ENCODE results near the gene GRID1. TPM values are rescaled to one million over a fixed set of nuclear protein-coding genes. Genes with fewer than 3 reads are reported as not detected.

GRID1 gene
- total RNA-seq, 1 experiment from 2014 or later, result 0.37 TPM

- no peak overlapping the region for H3K4me3 Mint-ChIP-seq
- H3K4me1 Mint-ChIP-seq, result no peaks in the 10 kb centered on the region; the same call in 1 of the 2 replicates
- no peak overlapping the region for H3K27ac Mint-ChIP-seq
- no peak for TF ChIP-seq USF2 (CRISPR knock-in tag; IDR thresholded peaks at IDR 0.05)
- no peaks in the 10 kb centered on the region for H3K36me3 Mint-ChIP-seq
- CTCF ChIA-PET, result interaction anchor here (0.7 to 4.5 kb wide), 6 partner anchors 9 to 88 kb away, joined by 3 to 98 read pairs (median 6); partner anchors contain the start of gene GRID1
- H3K27me3 Mint-ChIP-seq (ENCODE audit: low read depth), result no peaks in the 10 kb centered on the region
- POLR2A ChIA-PET, result no interaction called here
- no peaks in the 10 kb centered on the region for H3K9me3 Mint-ChIP-seq
- DNase-seq (ENCODE audit: low spot score), result no peak
- ATAC-seq, result no peak
Observed at GRCh38 chr10:86350897-86351296, 15.7 kb downstream of the GRID1 start.

GRCh38 chr10:86349940-86350630 is 16.5 kb downstream of the GRID1 start:
- ChIA-PET POLR2A (no interaction called here), CTCF (interaction anchor here (0.5 to 4.5 kb wide), 42 partner anchors 8 to 918 kb away, joined by 3 to 98 read pairs (median 5); partner anchors contain the start of gene GRID1)
- ATAC-seq (no peak), DNase-seq (ENCODE audit: low spot score) (no peak)
- H3K27me3 Mint-ChIP-seq (ENCODE audit: low read depth), result no peaks in the 10 kb centered on the region
- no peak for TF ChIP-seq CTCF (IDR thresholded peaks at IDR 0.05)
- H3K4me1 Mint-ChIP-seq, result no peaks in the 10 kb centered on the region; the same call in 1 of the 2 replicates
- no peak overlapping the region for H3K27ac Mint-ChIP-seq
- H3K36me3 Mint-ChIP-seq, result no peaks in the 10 kb centered on the region
- H3K9me3 Mint-ChIP-seq, result no peaks in the 10 kb centered on the region
- H3K4me3 Mint-ChIP-seq, result no peak overlapping the region

- Mint-ChIP-seq H3K27ac (no peak overlapping the region), H3K4me3 (no peak overlapping the region), H3K9me3 (no peaks in the 10 kb centered on the region), H3K27me3 (ENCODE audit: low read depth) (no peaks in the 10 kb centered on the region), H3K36me3 (no peaks in the 10 kb centered on the region), H3K4me1 (no peaks in the 10 kb centered on the region; the same call in 1 of the 2 replicates)
- peak; percentile 73 for DNase-seq (ENCODE audit: low spot score)
- peak; percentile 96 for ATAC-seq
- ChIA-PET CTCF (interaction anchor here (0.5 to 4.5 kb wide), 49 partner anchors 9 to 918 kb away, joined by 3 to 98 read pairs (median 5); partner anchors contain the start of gene GRID1), POLR2A (no interaction called here)
- TF ChIP-seq ZNF423 (CRISPR knock-in tag; IDR thresholded peaks at IDR 0.05), result 0 out of 2 replicates have a peak, but pooled peaks have one; percentile 9
- peak; percentile 46 for TF ChIP-seq CTCF (IDR thresholded peaks at IDR 0.05)
- TF ChIP-seq RELA (CRISPR knock-in tag; IDR thresholded peaks at IDR 0.05; ENCODE audit: borderline replicate concordance), result no peak
Observed at GRCh38 chr10:86349474-86349873, 17.1 kb downstream of the GRID1 start.

GRCh38 chr10:86348321-86349210 is 18.0 kb downstream of the GRID1 start:
- ChIA-PET CTCF (interaction anchor here (0.5 to 4.5 kb wide), 49 partner anchors 8 to 917 kb away, joined by 3 to 98 read pairs (median 5); partner anchors contain the start of gene GRID1), POLR2A (interaction anchor here (0.7 kb wide), 1 partner anchor 1518 kb away, joined by 3 read pairs; no protein-coding TSS in a partner anchor)
- Mint-ChIP-seq H3K4me1 (no peaks in the 10 kb centered on the region; the same call in 1 of the 2 replicates), H3K9me3 (no peaks in the 10 kb centered on the region), H3K4me3 (no peak overlapping the region), H3K27me3 (ENCODE audit: low read depth) (no peaks in the 10 kb centered on the region), H3K27ac (no peak overlapping the region), H3K36me3 (no peaks in the 10 kb centered on the region)
- ATAC-seq (no peak; the same call in 1 of the 2 replicates), DNase-seq (ENCODE audit: low spot score) (no peak)
- no peak for TF ChIP-seq TEAD4 (CRISPR knock-in tag; IDR thresholded peaks at IDR 0.05)
- TF ChIP-seq ESRRA (CRISPR knock-in tag; IDR thresholded peaks at IDR 0.05; ENCODE audit: borderline replicate concordance), result no peak
- TF ChIP-seq CDX4 (CRISPR knock-in tag; IDR thresholded peaks at IDR 0.05; ENCODE audit: borderline replicate concordance), result no peak
- TF ChIP-seq ATF1 (CRISPR knock-in tag; IDR thresholded peaks at IDR 0.05), result no peak
- no peak for TF ChIP-seq ZBTB43 (CRISPR knock-in tag; IDR thresholded peaks at IDR 0.05)

Measured in WTC11 (cell line).